ENCODE data around the gene ZDHHC8.
A peak's percentile ranks its signal among the peaks of the same experiment; 100 is the strongest.

ZDHHC8 gene

GRCh38 chr22:20145206-20145831 lies 13.7 kb downstream of the ZDHHC8 start:
- peak overlapping the region; percentile 30 for H3K9ac ChIP-seq (ENCODE audit: low read depth, low read length, poor library complexity)
- no peaks in the 10 kb centered on the region for H3K4me1 ChIP-seq (ENCODE audit: control insufficient read depth in 2 of 2, insufficient read depth in 1 of 2, low read depth in 1 of 2, low read length in 2 of 2)
- peaks cover 8% of the 10 kb centered on the region for H3K79me1 ChIP-seq (ENCODE audit: low read depth, low read length)
- no peak overlapping the region for H3K27ac ChIP-seq (replicated peaks; ENCODE audit: low read length)
- no peak overlapping the region for H2BK5ac ChIP-seq (ENCODE audit: low read length)
- H3K18ac ChIP-seq (ENCODE audit: low read length), result no peak overlapping the region
- no peak overlapping the region for H3K4ac ChIP-seq (ENCODE audit: low read length)
- H2BK12ac ChIP-seq (ENCODE audit: low read length), result no peak overlapping the region
- no peak overlapping the region for H2BK120ac ChIP-seq (ENCODE audit: low read depth, low read length)
- no peak overlapping the region for H3K4me3 ChIP-seq (ENCODE audit: low read length in 2 of 2)
- H3K14ac ChIP-seq (ENCODE audit: low read length), result peak overlapping the region; percentile 38
- no peak overlapping the region for H3K4me2 ChIP-seq (ENCODE audit: insufficient read depth, low read length, poor library complexity, severe bottlenecking)
- H4K8ac ChIP-seq (ENCODE audit: low read depth, low read length), result no peak overlapping the region
- peak overlapping the region; percentile 65 for H3K23ac ChIP-seq (ENCODE audit: low read depth, low read length, poor library complexity)
- H2AK5ac ChIP-seq (ENCODE audit: low read depth, low read length), result no peak overlapping the region
- no peak overlapping the region for H2AFZ ChIP-seq (ENCODE audit: low read length)
- no CpG with 5 or more reads among the region's 22 CpGs for WGBS, 2 donors (ENCODE audit: extremely low coverage in 2 of 2, insufficient read length in 2 of 2, insufficient replicate concordance in 1 of 2)
- no peak overlapping the region for H2BK15ac ChIP-seq (ENCODE audit: low read length)
- H3K27me3 ChIP-seq (ENCODE audit: control insufficient read depth in 3 of 3, insufficient read depth in 3 of 3, low read depth in 1 of 3, low read length in 3 of 3), result no peaks in the 10 kb centered on the region
- H3K36me3 ChIP-seq (replicated peaks in 1 of 2; ENCODE audit: control insufficient read depth in 2 of 2, insufficient read depth in 2 of 2, low read length in 2 of 2), result peaks cover 0 to 3% of the 10 kb centered on the region in 2 donors
- H4K91ac ChIP-seq (ENCODE audit: low read depth, low read length, poor library complexity), result no peak overlapping the region
- H3K9me3 ChIP-seq (replicated peaks in 1 of 2; ENCODE audit: control insufficient read depth in 2 of 2, insufficient read depth in 1 of 2, low read depth in 1 of 2, low read length in 2 of 2), result no peaks in the 10 kb centered on the region
- no peak for DNase-seq (ENCODE audit: low spot score)

- no peak overlapping the region for H3K27ac ChIP-seq (replicated peaks; ENCODE audit: low read length)
These were observed 14.2 kb downstream of the ZDHHC8 start for GRCh38 chr22:20145832-20146223.

GRCh38 chr22:20146777-20147176 lies 15.2 kb downstream of the ZDHHC8 start:
- WGBS, 2 donors (ENCODE audit: extremely low coverage in 2 of 2, insufficient read length in 2 of 2, insufficient replicate concordance in 1 of 2), result no CpG with 5 or more reads among the region's 22 CpGs
- no peak overlapping the region for H2BK5ac ChIP-seq (ENCODE audit: low read length)
- no peak overlapping the region for H3K27ac ChIP-seq (replicated peaks; ENCODE audit: low read length)
- no peak overlapping the region for H3K14ac ChIP-seq (ENCODE audit: low read length)
- H3K4ac ChIP-seq (ENCODE audit: low read length), result no peak overlapping the region
- no peak overlapping the region for H2BK12ac ChIP-seq (ENCODE audit: low read length)
- no peak for DNase-seq (ENCODE audit: low spot score)
- no peak overlapping the region for H2BK15ac ChIP-seq (ENCODE audit: low read length)
- H2BK120ac ChIP-seq (ENCODE audit: low read depth, low read length), result no peak overlapping the region
- H3K9me3 ChIP-seq (replicated peaks in 1 of 2; ENCODE audit: control insufficient read depth in 2 of 2, insufficient read depth in 1 of 2, low read depth in 1 of 2, low read length in 2 of 2), result no peaks in the 10 kb centered on the region
- no peaks in the 10 kb centered on the region for H3K27me3 ChIP-seq (ENCODE audit: control insufficient read depth in 3 of 3, insufficient read depth in 3 of 3, low read depth in 1 of 3, low read length in 3 of 3)
- H3K9ac ChIP-seq (ENCODE audit: low read depth, low read length, poor library complexity), result no peak overlapping the region
- no peaks in the 10 kb centered on the region for H3K36me3 ChIP-seq (replicated peaks in 1 of 2; ENCODE audit: control insufficient read depth in 2 of 2, insufficient read depth in 2 of 2, low read length in 2 of 2)
- H4K91ac ChIP-seq (ENCODE audit: low read depth, low read length, poor library complexity), result no peak overlapping the region
- peaks cover 2% of the 10 kb centered on the region for H3K79me1 ChIP-seq (ENCODE audit: low read depth, low read length)
- H2AFZ ChIP-seq (ENCODE audit: low read length), result no peak overlapping the region
- peak overlapping the region; percentile 73 for H3K23ac ChIP-seq (ENCODE audit: low read depth, low read length, poor library complexity)
- H3K18ac ChIP-seq (ENCODE audit: low read length), result peak overlapping the region; percentile 48
- no peak overlapping the region for H4K8ac ChIP-seq (ENCODE audit: low read depth, low read length)
- H3K4me2 ChIP-seq (ENCODE audit: insufficient read depth, low read length, poor library complexity, severe bottlenecking), result no peak overlapping the region
- H3K4me3 ChIP-seq (ENCODE audit: low read length in 2 of 2), result no peak overlapping the region
- H3K4me1 ChIP-seq (ENCODE audit: control insufficient read depth in 2 of 2, insufficient read depth in 1 of 2, low read depth in 1 of 2, low read length in 2 of 2), result peaks cover 0 to 1% of the 10 kb centered on the region in 2 donors
- no peak overlapping the region for H2AK5ac ChIP-seq (ENCODE audit: low read depth, low read length)

More at GRCh38 chr22:20145832-20146223, 14.2 kb downstream of the ZDHHC8 start:
- no peaks in the 10 kb centered on the region for H3K9me3 ChIP-seq (replicated peaks in 1 of 2; ENCODE audit: control insufficient read depth in 2 of 2, insufficient read depth in 1 of 2, low read depth in 1 of 2, low read length in 2 of 2)
- H3K27me3 ChIP-seq (ENCODE audit: control insufficient read depth in 3 of 3, insufficient read depth in 3 of 3, low read depth in 1 of 3, low read length in 3 of 3), result no peaks in the 10 kb centered on the region
- no peak for DNase-seq (ENCODE audit: low spot score)
- H3K4me3 ChIP-seq (ENCODE audit: low read length in 2 of 2), result no peak overlapping the region
- H3K14ac ChIP-seq (ENCODE audit: low read length), result peak overlapping the region; percentile 21
- H3K36me3 ChIP-seq (replicated peaks in 1 of 2; ENCODE audit: control insufficient read depth in 2 of 2, insufficient read depth in 2 of 2, low read length in 2 of 2), result peaks cover 0 to 3% of the 10 kb centered on the region in 2 donors
- no peak overlapping the region for H2AFZ ChIP-seq (ENCODE audit: low read length)
- H2BK12ac ChIP-seq (ENCODE audit: low read length), result no peak overlapping the region
- no peak overlapping the region for H3K4ac ChIP-seq (ENCODE audit: low read length)
- H2BK120ac ChIP-seq (ENCODE audit: low read depth, low read length), result no peak overlapping the region
- no peak overlapping the region for H3K4me2 ChIP-seq (ENCODE audit: insufficient read depth, low read length, poor library complexity, severe bottlenecking)
- no peak overlapping the region for H2AK5ac ChIP-seq (ENCODE audit: low read depth, low read length)
- H3K9ac ChIP-seq (ENCODE audit: low read depth, low read length, poor library complexity), result no peak overlapping the region
- no peak overlapping the region for H4K91ac ChIP-seq (ENCODE audit: low read depth, low read length, poor library complexity)
- H2BK5ac ChIP-seq (ENCODE audit: low read length), result no peak overlapping the region
- no peak overlapping the region for H4K8ac ChIP-seq (ENCODE audit: low read depth, low read length)
- no CpG with 5 or more reads among the region's 21 CpGs for WGBS, 2 donors (ENCODE audit: extremely low coverage in 2 of 2, insufficient read length in 2 of 2, insufficient replicate concordance in 1 of 2)
- H3K79me1 ChIP-seq (ENCODE audit: low read depth, low read length), result peaks cover 4% of the 10 kb centered on the region
- H3K4me1 ChIP-seq (ENCODE audit: control insufficient read depth in 2 of 2, insufficient read depth in 1 of 2, low read depth in 1 of 2, low read length in 2 of 2), result no peaks in the 10 kb centered on the region
- no peak overlapping the region for H2BK15ac ChIP-seq (ENCODE audit: low read length)
- peak overlapping the region; percentile 44 for H3K23ac ChIP-seq (ENCODE audit: low read depth, low read length, poor library complexity)
- no peak overlapping the region for H3K18ac ChIP-seq (ENCODE audit: low read length)

GRCh38 chr22:20147237-20147988 lies 15.8 kb downstream of the ZDHHC8 start:
- WGBS, 2 donors (ENCODE audit: extremely low coverage in 2 of 2, insufficient read length in 2 of 2, insufficient replicate concordance in 1 of 2), result no CpG with 5 or more reads among the region's 14 CpGs
- peak overlapping the region; percentile 21 for H3K9ac ChIP-seq (ENCODE audit: low read depth, low read length, poor library complexity)
- no peak overlapping the region for H3K4me2 ChIP-seq (ENCODE audit: insufficient read depth, low read length, poor library complexity, severe bottlenecking)
- no peak overlapping the region for H3K4ac ChIP-seq (ENCODE audit: low read length)
- H3K4me1 ChIP-seq (ENCODE audit: control insufficient read depth in 2 of 2, insufficient read depth in 1 of 2, low read depth in 1 of 2, low read length in 2 of 2), result peaks cover 0 to 1% of the 10 kb centered on the region in 2 donors
- H4K8ac ChIP-seq (ENCODE audit: low read depth, low read length), result no peak overlapping the region
- no peak overlapping the region for H3K18ac ChIP-seq (ENCODE audit: low read length)
- no peak overlapping the region for H2AK5ac ChIP-seq (ENCODE audit: low read depth, low read length)
- no peak overlapping the region for H2AFZ ChIP-seq (ENCODE audit: low read length)
- no peak overlapping the region for H4K91ac ChIP-seq (ENCODE audit: low read depth, low read length, poor library complexity)
- H2BK5ac ChIP-seq (ENCODE audit: low read length), result no peak overlapping the region
- no peak for DNase-seq (ENCODE audit: low spot score)
- H2BK12ac ChIP-seq (ENCODE audit: low read length), result no peak overlapping the region
- no peak overlapping the region for H2BK15ac ChIP-seq (ENCODE audit: low read length)
- H3K27me3 ChIP-seq (ENCODE audit: control insufficient read depth in 3 of 3, insufficient read depth in 3 of 3, low read depth in 1 of 3, low read length in 3 of 3), result no peaks in the 10 kb centered on the region
- no peaks in the 10 kb centered on the region for H3K36me3 ChIP-seq (replicated peaks in 1 of 2; ENCODE audit: control insufficient read depth in 2 of 2, insufficient read depth in 2 of 2, low read length in 2 of 2)
- no peak overlapping the region for H3K4me3 ChIP-seq (ENCODE audit: low read length in 2 of 2)
- no peak overlapping the region for H3K23ac ChIP-seq (ENCODE audit: low read depth, low read length, poor library complexity)
- H3K14ac ChIP-seq (ENCODE audit: low read length), result no peak overlapping the region
- no peaks in the 10 kb centered on the region for H3K9me3 ChIP-seq (replicated peaks in 1 of 2; ENCODE audit: control insufficient read depth in 2 of 2, insufficient read depth in 1 of 2, low read depth in 1 of 2, low read length in 2 of 2)
- no peak overlapping the region for H2BK120ac ChIP-seq (ENCODE audit: low read depth, low read length)
- H3K27ac ChIP-seq (replicated peaks; ENCODE audit: low read length), result no peak overlapping the region
- peaks cover 2% of the 10 kb centered on the region for H3K79me1 ChIP-seq (ENCODE audit: low read depth, low read length)
